Measurements from ENCODE around the gene ZDHHC24. TPM values are rescaled to one million over a fixed set of nuclear protein-coding genes. Genes with fewer than 3 reads are reported as not detected.

ZDHHC24 gene
- polyA plus RNA-seq, 1 experiment = 11.9 TPM

- Histone ChIP-seq H3K4me3 (ENCODE audit: low read depth, low read length) (no peak overlapping the region), H3K27me3 (ENCODE audit: control insufficient read depth, insufficient read depth, low read length) (no peaks in the 10 kb centered on the region; the same call in 1 of the 2 replicates), H3K36me3 (ENCODE audit: control insufficient read depth, insufficient read depth, low read length) (peaks cover 3% of the 10 kb centered on the region)
- CTCF ChIA-PET = interaction anchor here (0.7 to 1.5 kb wide), 4 partner anchors 10 to 130 kb away, joined by 3 to 5 read pairs (median 4); no protein-coding TSS in a partner anchor
- POLR2A ChIA-PET = no interaction called here
- no peak for DNase-seq (ENCODE audit: low read depth)
- TF ChIP-seq CTCF (IDR thresholded peaks at IDR 0.05; ENCODE audit: insufficient read depth, low read depth, low read length) = no peak
Observed at GRCh38 chr11:66564538-66564937, 18.7 kb upstream of the ZDHHC24 start.

GRCh38 chr11:66563832-66564231 is 18.0 kb upstream of the ZDHHC24 start:
- ChIA-PET CTCF (interaction anchor here (0.6 to 1.9 kb wide), 5 partner anchors 9 to 734 kb away, joined by 3 to 8 read pairs (median 5); partner anchors contain the start of gene RBM4B), POLR2A (no interaction called here)
- TF ChIP-seq CTCF (IDR thresholded peaks at IDR 0.05; ENCODE audit: insufficient read depth, low read depth, low read length) = no peak
- peaks cover 3% of the 10 kb centered on the region for H3K36me3 ChIP-seq (ENCODE audit: control insufficient read depth, insufficient read depth, low read length)
- H3K4me3 ChIP-seq (ENCODE audit: low read depth, low read length) = no peak overlapping the region
- DNase-seq (ENCODE audit: low read depth) = no peak
- peaks cover 3% of the 10 kb centered on the region for H3K27me3 ChIP-seq (ENCODE audit: control insufficient read depth, insufficient read depth, low read length)

GRCh38 chr11:66562907-66563583 is 17.2 kb upstream of the ZDHHC24 start:
- ChIA-PET CTCF (interaction anchor here (0.6 to 2.2 kb wide), 6 partner anchors 8 to 733 kb away, joined by 3 to 8 read pairs (median 5); partner anchors contain the start of genes ACTN3, RBM4B and ZDHHC24), POLR2A (no interaction called here)
- DNase-seq (ENCODE audit: low read depth) = no peak
- peaks cover 5% of the 10 kb centered on the region for H3K27me3 ChIP-seq (ENCODE audit: control insufficient read depth, insufficient read depth, low read length)
- TF ChIP-seq CTCF (IDR thresholded peaks at IDR 0.05; ENCODE audit: insufficient read depth, low read depth, low read length) = no peak
- H3K36me3 ChIP-seq (ENCODE audit: control insufficient read depth, insufficient read depth, low read length) = peaks cover 3% of the 10 kb centered on the region
- H3K4me3 ChIP-seq (ENCODE audit: low read depth, low read length) = no peak overlapping the region

GRCh38 chr11:66562275-66562674 is 16.4 kb upstream of the ZDHHC24 start:
- POLR2A ChIA-PET = no interaction called here
- peaks cover 3% of the 10 kb centered on the region for H3K36me3 ChIP-seq (ENCODE audit: control insufficient read depth, insufficient read depth, low read length)
- no peak overlapping the region for H3K4me3 ChIP-seq (ENCODE audit: low read depth, low read length)
- H3K27me3 ChIP-seq (ENCODE audit: control insufficient read depth, insufficient read depth, low read length) = peaks cover 5% of the 10 kb centered on the region
- CTCF ChIA-PET = interaction anchor here (1.6 to 2.2 kb wide), 3 partner anchors 16 to 116 kb away, joined by 5 to 8 read pairs (median 6); partner anchors contain the start of gene RBM4B
- DNase-seq (ENCODE audit: low read depth) = no peak
- TF ChIP-seq CTCF (IDR thresholded peaks at IDR 0.05; ENCODE audit: insufficient read depth, low read depth, low read length) = no peak

- CTCF ChIA-PET = interaction anchor here (1.6 to 2.2 kb wide), 3 partner anchors 16 to 116 kb away, joined by 5 to 8 read pairs (median 6); partner anchors contain the start of gene RBM4B
- no peak for TF ChIP-seq CTCF (IDR thresholded peaks at IDR 0.05; ENCODE audit: insufficient read depth, low read depth, low read length)
Observed at GRCh38 chr11:66561975-66562248, 16.1 kb upstream of the ZDHHC24 start.

More at GRCh38 chr11:66561975-66562248, 16.1 kb upstream of the ZDHHC24 start:
- POLR2A ChIA-PET = no interaction called here
- Histone ChIP-seq H3K4me3 (ENCODE audit: low read depth, low read length) (no peak overlapping the region), H3K36me3 (ENCODE audit: control insufficient read depth, insufficient read depth, low read length) (peaks cover 3% of the 10 kb centered on the region), H3K27me3 (ENCODE audit: control insufficient read depth, insufficient read depth, low read length) (peaks cover 5% of the 10 kb centered on the region)
- no peak for DNase-seq (ENCODE audit: low read depth)
